Activated CD8-positive, alpha-beta memory T cell treated with anti-CD3 and anti-CD28 coated beads for 36 hours (primary cell): Measurements from ENCODE around the gene LRRC51. TPM values are rescaled to one million over a fixed set of nuclear protein-coding genes. Genes with fewer than 3 reads are reported as not detected.
"Not testable (repeated sequence)": the region's sequence is repeated elsewhere in the genome, so short reads cannot be mapped to it uniquely, and the experiment has no call there.

Experiments
- CTCF ChIA-PET: fragments of 350-600 bp; sonication (Branson Sonifier 250); formaldehyde crosslinking; loops from one replicate; lab custom pipeline; 2021; ENCODE audit warnings: antibody characterized with exemption; lab: Charles Lee
- POLR2A ChIA-PET: fragments of 350-600 bp; sonication (Branson Sonifier 250); formaldehyde crosslinking; loops from one replicate; lab custom pipeline; 2021; ENCODE audit warnings: antibody characterized with exemption; lab: Charles Lee
- total RNA-seq, 2 experiments: library from RNA; stranded (reverse); gene quantifications; one replicate each; pipeline ENCODE4 v1.2.3, GENCODE V29; 2021

Gene LRRC51
- total RNA-seq, 2 experiments from 2014 or later: 9.6 to 11.3 TPM

DNA sequence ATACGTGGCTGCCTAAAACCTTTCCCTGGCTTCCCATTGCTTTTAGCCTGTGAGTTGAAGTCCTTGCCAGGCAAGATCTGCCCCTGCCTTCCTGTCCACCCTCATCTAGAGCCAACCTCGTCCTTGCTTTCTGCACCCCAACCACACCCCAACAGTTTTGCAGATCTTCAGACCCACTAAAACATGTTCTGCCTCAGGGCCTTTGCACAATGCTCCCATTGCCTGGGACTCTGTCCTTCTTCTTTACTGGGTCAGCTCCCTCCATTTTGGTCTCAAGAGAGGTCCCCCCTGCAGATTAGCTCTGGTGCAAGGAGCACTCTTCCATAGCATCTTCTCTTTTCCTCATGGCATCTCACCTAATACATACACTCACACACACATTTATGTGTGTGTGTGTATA, 40.3 kb downstream of the LRRC51 start:
- ChIA-PET CTCF (interaction anchor here (1.0 kb wide), 1 partner anchor 23 kb away, joined by 3 read pairs; no protein-coding TSS in a partner anchor), POLR2A (interaction anchor here (0.6 kb wide), 1 partner anchor 18 kb away, joined by 4 read pairs; no protein-coding TSS in a partner anchor)

DNA sequence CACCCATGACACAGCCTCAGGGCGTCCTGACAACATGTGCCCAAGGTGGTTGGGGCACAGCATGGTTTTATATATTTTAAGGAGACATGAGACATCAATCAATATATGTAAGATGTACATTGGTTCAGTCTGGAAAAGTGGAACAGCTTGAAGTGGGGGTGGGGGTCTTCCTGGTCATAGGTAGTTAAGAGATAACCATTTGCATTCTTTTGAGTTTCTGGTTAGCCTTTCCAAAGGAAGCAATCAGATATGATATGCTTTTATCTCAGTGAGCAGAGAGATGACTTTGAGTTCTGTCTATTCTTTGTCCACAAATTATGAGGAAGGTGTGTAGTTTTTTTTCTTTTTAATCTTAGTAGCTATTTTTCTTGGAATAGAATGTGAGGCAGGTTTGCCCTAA, 42.0 kb downstream of the LRRC51 start:
- POLR2A ChIA-PET: interaction anchor here (0.6 kb wide), 1 partner anchor 36 kb away, joined by 8 read pairs; no protein-coding TSS in a partner anchor
- CTCF ChIA-PET: no interaction called here

DNA sequence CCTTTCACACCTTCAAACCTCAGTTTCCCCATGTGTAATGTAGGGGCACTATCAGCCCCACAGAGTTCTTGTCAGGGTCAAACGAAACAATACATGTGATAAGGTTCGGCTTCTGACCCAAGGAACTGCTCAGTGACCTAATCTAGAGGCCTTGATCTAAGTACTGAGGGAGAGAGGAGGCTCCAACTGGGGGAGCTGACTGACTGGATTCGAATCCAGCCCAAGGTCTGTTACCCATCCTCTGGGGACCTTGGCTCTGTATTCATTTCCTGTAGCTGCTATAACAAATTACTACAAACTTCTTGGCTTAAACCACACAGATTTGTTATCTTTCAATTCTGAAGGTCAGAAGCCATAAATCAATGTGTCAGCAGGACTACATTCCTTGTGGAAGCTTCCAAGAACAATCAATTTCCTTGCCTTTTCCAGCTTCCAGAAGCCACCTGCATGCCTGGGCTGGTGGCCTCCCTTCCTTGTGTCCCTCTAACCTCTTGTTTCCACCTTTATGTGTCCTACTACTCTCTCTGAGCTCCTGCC, 42.5 kb downstream of the LRRC51 start:
- CTCF ChIA-PET: interaction anchor here (1.1 kb wide), 1 partner anchor 32 kb away, joined by 3 read pairs; no protein-coding TSS in a partner anchor

DNA sequence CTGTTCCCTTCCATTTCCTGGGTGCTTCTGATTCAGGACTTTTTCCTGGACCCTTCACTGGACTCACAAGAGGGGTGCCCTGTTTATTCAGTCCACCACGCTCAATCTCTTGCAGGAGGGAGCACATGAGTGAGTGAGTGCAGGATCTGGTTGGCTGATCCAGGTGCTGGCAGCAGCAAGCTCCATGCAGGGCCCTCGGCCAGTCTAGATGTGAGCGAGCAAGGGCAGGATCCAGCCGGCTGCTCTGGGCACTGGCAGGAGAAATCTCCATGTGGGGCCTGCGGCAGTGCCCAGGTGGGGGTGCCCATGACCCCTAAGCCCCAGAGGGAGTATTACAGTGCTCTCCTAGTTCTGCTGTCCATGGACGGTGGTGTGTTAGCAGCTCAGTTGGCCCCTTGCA, 43.4 kb downstream of the LRRC51 start:
- ChIA-PET CTCF (interaction anchor here (1.1 to 2.1 kb wide), 2 partner anchors 20 to 33 kb away, joined by 3 to 7 read pairs; no protein-coding TSS in a partner anchor), POLR2A (no interaction called here)

More for the DNA sequence above, 42.5 kb downstream of the LRRC51 start:
- POLR2A ChIA-PET: no interaction called here

DNA sequence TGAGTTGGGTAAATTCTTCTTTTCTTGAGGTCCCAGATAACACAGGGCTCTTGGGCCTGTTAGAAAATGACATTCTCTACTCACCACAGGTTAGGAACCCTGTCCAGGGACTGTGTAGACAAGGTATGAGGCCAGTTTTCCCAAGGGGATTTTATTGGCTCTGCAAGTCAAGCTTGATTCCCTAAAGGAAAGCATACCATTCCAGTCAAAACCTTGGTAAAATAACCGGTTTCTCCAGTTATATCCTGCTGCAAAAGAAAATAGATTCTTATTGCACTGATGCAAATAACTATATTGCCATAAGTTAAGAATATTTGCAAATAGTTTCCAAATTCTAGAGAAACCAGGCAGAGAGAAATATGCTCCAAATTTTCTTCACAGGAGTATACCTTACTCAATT, 45.3 kb downstream of the LRRC51 start:
- POLR2A ChIA-PET: no interaction called here

DNA sequence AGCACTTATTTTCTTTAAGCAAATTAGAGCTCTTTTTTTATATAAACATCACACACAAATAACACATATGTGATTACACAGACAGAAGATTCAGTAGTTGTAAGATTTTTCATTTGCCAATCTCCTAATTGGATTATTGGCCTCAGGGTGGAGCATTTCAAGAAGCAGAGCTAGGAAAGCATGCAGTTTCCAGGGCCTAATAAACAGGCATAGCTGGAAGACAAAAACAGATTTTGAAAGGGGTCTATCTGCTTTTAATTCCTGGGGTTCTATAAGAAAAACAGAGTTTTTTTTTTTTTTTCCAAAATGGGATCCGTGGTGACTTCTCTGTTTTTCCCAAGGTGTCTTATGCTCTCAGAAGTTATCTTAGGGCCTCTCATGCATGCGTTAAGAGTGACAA, 47.3 kb downstream of the LRRC51 start:
- ChIA-PET POLR2A (no interaction called here), CTCF (no interaction called here)

More for the DNA sequence above, 45.3 kb downstream of the LRRC51 start:
- CTCF ChIA-PET: interaction anchor here (2.1 kb wide), 1 partner anchor 18 kb away, joined by 7 read pairs; no protein-coding TSS in a partner anchor

DNA sequence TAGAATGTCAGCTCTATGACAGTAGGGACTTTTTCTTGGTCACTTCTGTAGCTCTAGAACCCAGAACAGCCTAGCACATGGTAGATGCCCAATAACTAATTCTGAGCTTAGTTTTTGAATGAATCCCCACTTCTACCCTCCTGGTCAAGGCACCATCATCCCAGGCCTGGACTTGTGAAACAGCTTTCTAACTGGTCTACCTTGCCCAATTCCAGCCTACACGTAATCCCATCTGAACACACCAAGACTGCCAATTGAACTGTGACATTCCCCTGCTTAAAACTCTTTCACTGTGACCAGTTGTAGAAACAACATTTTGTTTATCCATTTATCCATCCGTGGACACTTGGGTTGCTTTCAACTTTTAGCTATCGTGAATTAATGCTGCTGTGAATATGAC, 48.7 kb downstream of the LRRC51 start:
- POLR2A ChIA-PET: no interaction called here
- CTCF ChIA-PET: no interaction called here

DNA sequence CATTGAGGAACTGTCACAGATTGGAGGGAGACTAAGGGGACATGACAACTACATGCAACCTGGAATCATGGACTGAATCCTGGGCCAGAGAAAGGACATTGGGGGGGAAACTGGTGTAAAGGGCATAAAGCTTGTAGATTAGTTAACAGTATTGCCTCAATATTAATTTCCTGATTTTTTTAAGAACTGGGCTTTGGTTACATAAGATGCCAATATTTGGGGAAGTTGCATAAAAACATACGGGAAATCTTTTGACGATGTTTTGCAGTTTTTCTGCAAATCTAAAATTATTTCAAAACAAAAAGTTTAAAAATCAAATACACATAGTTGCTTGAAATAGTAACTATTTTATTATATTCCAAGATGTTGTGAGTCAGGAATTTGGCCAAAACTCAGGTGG, 52.0 kb downstream of the LRRC51 start:
- POLR2A ChIA-PET: no interaction called here
- CTCF ChIA-PET: no interaction called here

DNA sequence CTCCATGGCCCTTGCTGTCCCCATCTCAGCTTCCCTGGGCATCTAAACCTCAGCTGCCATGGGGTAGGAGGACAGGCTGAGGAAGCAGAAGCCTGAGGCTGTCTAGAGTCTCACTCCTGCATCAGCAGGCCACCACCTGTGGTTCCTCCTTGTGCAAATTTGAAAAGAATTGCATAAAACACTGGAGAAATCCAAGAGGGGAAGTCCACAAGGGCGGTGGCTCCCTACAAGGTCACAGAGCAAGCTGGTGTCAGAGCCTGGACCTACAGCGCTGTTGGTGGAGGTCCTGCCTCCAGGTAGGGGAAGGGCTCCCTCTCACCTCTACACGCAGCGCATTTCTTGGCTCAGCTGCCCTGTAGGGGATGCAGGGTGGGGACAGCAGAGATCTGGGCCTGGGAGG, 54.8 kb downstream of the LRRC51 start, which contains the start of gene FOLR3:
Gene FOLR3, plus strand, starts transcription at position 253 of the 400 bp plus-strand sequence. CDS start 228 bp downstream, outside the sequence.
- CTCF ChIA-PET, POLR2A ChIA-PET: not testable (repeated sequence)

DNA sequence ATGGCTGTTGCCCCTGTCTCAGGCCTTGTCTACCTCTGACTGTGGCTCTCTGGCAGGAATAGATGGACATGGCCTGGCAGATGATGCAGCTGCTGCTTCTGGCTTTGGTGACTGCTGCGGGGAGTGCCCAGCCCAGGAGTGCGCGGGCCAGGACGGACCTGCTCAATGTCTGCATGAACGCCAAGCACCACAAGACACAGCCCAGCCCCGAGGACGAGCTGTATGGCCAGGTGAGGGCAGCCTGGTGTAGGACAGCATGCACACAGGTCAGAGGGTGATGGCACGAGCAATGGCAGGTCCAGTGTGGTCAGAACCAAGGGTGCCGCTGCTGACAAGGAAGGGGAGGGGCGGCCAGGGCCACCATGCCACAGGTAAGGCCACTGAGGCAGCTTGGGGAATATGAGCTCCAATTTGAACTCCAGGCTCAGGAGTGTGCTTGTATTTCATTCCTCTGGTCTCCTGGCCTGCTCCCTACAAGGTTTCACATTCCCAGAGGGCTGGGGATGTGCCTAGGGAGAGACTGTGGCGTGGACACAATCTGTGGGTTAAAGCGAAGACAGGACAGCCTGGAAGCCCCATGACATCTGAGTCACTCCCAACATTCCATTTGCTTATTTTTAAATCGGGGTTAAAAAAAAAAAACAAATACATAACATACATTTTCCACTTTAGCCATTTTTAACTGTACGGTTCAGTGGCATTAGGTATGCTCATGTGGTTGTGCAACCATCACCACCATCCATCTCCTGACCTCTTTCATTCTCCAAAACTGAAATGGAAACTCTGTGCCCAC, 55.4 kb downstream of the LRRC51 start:
- ChIA-PET CTCF (no interaction called here), POLR2A (interaction anchor here (0.7 kb wide), 1 partner anchor 335 kb away, joined by 4 read pairs; no protein-coding TSS in a partner anchor)

DNA sequence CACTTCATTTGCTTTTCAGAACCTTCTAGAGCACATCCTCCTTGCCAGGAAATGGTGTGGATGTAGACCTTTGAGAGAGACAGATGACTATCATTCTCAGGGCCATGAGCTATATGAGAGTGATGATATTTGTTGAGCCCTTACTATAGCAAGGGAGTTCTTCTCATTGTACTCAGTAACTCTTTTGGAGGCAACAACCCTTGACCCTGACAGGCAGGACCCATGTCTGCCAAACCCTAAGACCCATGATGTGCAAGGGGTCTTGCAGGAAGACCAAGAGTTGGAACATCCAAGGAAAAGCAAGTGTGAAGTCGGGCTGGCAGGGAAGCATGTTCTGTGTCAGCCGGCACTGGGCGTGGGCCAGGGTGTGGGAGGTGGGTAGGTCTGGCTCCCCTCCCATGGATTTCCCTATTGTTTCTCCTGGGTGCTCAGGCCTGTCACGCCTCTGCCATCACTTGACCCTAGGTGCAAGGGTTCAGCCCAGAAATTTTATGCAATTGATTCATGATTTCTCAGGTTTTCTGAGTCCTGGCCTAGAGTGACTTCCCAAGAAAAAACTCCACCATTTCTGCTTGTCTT, 56.1 kb downstream of the LRRC51 start:
- CTCF ChIA-PET: no interaction called here

DNA sequence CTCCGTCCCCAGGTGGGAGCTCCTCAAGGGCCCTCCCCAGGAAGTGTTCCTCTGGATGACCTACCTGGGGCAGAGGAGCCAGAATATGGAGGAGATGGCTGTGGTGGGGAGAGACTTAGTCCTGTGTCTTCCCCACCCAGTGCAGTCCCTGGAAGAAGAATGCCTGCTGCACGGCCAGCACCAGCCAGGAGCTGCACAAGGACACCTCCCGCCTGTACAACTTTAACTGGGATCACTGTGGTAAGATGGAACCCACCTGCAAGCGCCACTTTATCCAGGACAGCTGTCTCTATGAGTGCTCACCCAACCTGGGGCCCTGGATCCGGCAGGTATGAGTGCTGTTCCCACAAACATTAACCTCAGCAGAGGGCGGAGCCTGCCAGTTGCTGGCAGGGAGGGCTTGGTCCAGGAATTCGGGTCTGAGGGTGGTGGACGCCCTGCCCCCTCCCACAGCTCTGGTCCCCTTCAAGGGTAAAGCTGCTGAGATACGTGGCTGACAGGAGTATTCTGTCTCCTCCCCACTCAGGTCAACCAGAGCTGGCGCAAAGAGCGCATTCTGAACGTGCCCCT, 58.3 kb downstream of the LRRC51 start:
- POLR2A ChIA-PET: interaction anchor here (0.6 kb wide), 1 partner anchor 18 kb away, joined by 4 read pairs; no protein-coding TSS in a partner anchor
- CTCF ChIA-PET: interaction anchor here (1.2 kb wide), 2 partner anchors 44 to 114 kb away, joined by 3 read pairs; no protein-coding TSS in a partner anchor

More for the DNA sequence above, 56.1 kb downstream of the LRRC51 start:
- POLR2A ChIA-PET: interaction anchor here (0.7 kb wide), 1 partner anchor 335 kb away, joined by 4 read pairs; no protein-coding TSS in a partner anchor

DNA sequence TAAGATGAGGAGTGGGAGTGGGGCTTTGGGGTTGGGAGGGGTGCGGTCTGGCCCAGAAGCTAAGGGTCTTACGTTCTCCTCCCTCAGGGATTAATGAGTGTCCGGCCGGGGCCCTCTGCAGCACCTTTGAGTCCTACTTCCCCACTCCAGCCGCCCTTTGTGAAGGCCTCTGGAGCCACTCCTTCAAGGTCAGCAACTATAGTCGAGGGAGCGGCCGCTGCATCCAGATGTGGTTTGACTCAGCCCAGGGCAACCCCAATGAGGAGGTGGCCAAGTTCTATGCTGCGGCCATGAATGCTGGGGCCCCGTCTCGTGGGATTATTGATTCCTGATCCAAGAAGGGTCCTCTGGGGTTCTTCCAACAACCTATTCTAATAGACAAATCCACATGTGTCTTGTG, 58.9 kb downstream of the LRRC51 start:
- ChIA-PET CTCF (interaction anchor here (1.2 kb wide), 1 partner anchor 44 kb away, joined by 3 read pairs; no protein-coding TSS in a partner anchor), POLR2A (no interaction called here)

DNA sequence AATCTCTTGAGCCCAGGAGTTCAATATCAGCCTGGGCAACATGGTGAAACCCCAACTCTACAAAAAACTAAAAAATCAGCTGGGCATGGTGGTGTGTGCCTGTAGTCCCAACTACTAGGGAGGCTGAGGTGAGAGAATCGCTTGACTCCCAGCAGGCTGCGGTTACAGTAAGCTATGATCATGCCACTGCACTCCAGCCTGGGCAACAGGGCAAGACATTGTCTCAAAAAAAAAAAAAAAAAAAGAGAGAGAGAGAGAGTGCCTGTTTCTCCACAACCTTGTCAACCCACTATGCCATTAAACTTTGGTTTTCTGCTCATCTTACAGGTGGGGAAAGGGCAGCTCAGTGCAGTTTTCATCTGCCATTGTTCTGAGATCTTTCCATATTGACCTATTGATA, 60.0 kb downstream of the LRRC51 start:
- ChIA-PET POLR2A (interaction anchor here (0.6 to 0.7 kb wide), 2 partner anchors 84 kb away, joined by 5 to 6 read pairs; partner anchors contain the start of gene INPPL1), CTCF (interaction anchor here (0.7 kb wide), 1 partner anchor 107 kb away, joined by 4 read pairs; no protein-coding TSS in a partner anchor)

DNA sequence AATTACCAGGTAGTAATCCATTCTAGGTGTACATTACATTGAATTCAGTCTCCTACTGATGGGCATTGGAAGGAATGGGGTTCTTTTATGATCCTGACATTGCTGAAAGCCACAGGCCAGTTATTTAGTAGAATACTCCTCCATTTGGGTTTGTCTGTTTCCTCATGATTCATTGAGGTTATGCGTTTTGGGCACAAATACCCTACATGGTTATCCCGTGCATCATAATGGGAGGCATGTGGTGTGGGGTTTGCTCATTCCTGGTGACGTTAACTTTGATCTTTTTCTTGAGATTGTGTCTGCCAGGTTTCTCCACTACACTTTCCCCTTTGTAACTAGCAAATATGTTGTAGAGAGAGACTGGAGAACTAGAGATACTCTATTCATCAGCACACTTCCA, 60.4 kb downstream of the LRRC51 start:
- POLR2A ChIA-PET: interaction anchor here (0.6 kb wide), 1 partner anchor 85 kb away, joined by 5 read pairs; no protein-coding TSS in a partner anchor
- CTCF ChIA-PET: no interaction called here

DNA sequence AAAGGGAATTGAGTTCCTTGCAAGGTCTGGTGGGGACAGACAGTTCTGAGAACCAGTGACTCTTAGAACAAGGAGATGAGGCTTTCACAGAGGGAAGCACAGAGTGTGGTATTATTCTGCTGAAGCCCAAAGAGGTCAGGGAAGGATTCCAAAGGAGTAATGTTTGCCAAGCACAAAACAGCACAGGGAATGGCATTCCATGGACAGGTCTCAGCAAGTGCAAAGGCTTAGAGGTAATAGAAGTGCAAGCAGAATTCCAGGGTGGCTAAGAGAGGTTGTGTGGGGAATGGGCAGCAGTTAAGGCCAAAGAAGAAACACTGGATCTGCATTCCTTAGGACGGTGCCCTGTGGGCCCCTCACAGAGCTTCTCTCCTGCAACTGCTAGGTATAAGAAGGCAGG, 61.4 kb downstream of the LRRC51 start:
- POLR2A ChIA-PET, CTCF ChIA-PET: not testable (repeated sequence)

DNA sequence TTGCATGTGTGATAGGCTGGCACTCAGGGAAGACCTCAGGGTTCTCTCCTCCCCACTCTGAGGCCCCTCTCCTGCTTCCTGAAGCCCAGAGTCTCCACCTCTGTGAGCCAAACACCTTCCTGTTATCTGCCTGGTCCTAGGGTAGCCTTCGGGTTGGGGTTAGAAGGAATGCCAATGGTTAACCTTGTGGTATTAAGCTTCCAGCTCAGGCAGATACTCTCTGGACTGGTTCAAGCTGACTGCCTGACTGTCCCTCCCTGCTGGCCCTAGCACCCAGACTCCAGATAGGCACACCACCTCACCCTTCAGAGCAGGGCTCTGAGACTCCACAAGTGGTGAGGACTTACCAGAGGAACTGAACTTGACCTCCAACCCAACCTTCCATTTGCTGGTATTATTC, 61.9 kb downstream of the LRRC51 start:
- CTCF ChIA-PET, POLR2A ChIA-PET: not testable (repeated sequence)

DNA sequence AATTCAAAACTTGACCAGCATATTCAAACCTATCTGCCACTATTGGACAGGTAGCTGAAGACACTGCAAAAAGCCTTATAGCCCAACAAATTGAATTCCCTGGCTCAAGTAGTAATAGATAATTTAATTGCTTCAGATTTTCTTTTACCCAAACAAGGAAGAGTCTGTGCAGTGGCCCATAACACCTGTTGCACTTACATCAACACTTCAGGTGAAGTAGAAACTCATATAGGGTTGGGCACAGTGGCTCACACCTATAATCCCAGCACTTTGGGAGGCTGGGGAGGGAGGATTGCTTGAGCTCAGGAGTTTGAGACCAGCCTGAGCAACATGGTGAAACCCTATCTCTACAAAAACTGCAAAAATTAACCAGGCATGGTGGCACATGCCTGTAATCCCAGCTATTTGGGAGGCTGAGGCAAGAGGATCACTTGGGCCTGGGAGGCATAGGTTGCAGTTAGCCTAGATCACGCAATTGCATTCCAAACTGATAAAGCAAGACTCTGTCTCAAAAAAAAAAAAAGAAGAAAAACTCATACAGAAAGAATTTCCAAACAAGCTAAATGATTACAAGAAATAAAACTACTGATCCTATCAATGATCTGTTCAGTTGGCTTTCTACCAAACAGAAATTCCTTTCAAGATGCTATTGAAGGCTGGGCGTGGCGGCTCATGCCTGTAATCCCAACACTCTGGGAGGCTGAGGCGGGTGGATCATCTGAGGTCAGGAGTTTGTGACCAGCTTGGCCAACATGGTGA, 64.3 kb downstream of the LRRC51 start:
- ChIA-PET POLR2A (no interaction called here), CTCF (interaction anchor here (0.6 to 2.8 kb wide), 14 partner anchors 9 to 1307 kb away, joined by 3 to 20 read pairs (median 6); no protein-coding TSS in a partner anchor)
